GM11168 (cell line): ENCODE measurements around the gene TMEM203.

Source experiments
- in situ Hi-C: fragments of 300-500 bp; cut with MboI; formaldehyde crosslinking; loops from one replicate; pipeline ENCODE4 v1.12.0; 2022; ENCODE audit warnings: low sequenced_read_pairs; ENCODE audit not compliant: unreplicated experiment

The TMEM203 gene

GRCh38 chr9:137220317-137221094 lies 15.1 kb upstream of the TMEM203 start:
- in situ Hi-C loops, result no loop called here

- in situ Hi-C loops, result no loop called here
These were observed 14.4 kb upstream of the TMEM203 start for GRCh38 chr9:137219757-137220316.

GRCh38 chr9:137218754-137219271 lies 13.4 kb upstream of the TMEM203 start:
- in situ Hi-C loops, result no loop called here

- in situ Hi-C loops, result no loop called here
These were observed 12.8 kb upstream of the TMEM203 start for GRCh38 chr9:137218212-137218753.

- in situ Hi-C loops, result no loop called here
These were observed 12.1 kb upstream of the TMEM203 start for GRCh38 chr9:137217276-137218211.

- in situ Hi-C loops, result no loop called here
These were observed 10.9 kb upstream of the TMEM203 start for GRCh38 chr9:137216188-137216965.

- in situ Hi-C loops, result no loop called here
These were observed 9.9 kb upstream of the TMEM203 start for GRCh38 chr9:137215196-137215986.

- in situ Hi-C loops, result no loop called here
These were observed 9.2 kb upstream of the TMEM203 start for GRCh38 chr9:137214620-137215019.

GRCh38 chr9:137213160-137214060 lies 8.0 kb upstream of the TMEM203 start:
- in situ Hi-C loops, result no loop called here

GRCh38 chr9:137212520-137212919 lies 7.1 kb upstream of the TMEM203 start:
- in situ Hi-C loops, result no loop called here

- in situ Hi-C loops, result no loop called here
These were observed 6.1 kb upstream of the TMEM203 start for GRCh38 chr9:137211532-137211931.

- in situ Hi-C loops, result no loop called here
These were observed 1.2 kb upstream of the TMEM203 start for GRCh38 chr9:137206602-137207001.

- in situ Hi-C loops, result no loop called here
These were observed 720 bp downstream of the TMEM203 start for GRCh38 chr9:137204731-137205125.

GRCh38 chr9:137202966-137203365 lies 2.5 kb downstream of the TMEM203 start:
- in situ Hi-C loops, result no loop called here

- in situ Hi-C loops, result no loop called here
These were observed 4.1 kb downstream of the TMEM203 start for GRCh38 chr9:137201205-137201868.

GRCh38 chr9:137200311-137201204 lies 4.9 kb downstream of the TMEM203 start, which contains the start of gene TPRN:
TSS of gene TPRN (minus strand) at chr9:137200741. CDS start at chr9:137200711, 30 bp downstream.
- in situ Hi-C loops, result no loop called here
